ENCODE results near the gene C1orf21.

DNA sequence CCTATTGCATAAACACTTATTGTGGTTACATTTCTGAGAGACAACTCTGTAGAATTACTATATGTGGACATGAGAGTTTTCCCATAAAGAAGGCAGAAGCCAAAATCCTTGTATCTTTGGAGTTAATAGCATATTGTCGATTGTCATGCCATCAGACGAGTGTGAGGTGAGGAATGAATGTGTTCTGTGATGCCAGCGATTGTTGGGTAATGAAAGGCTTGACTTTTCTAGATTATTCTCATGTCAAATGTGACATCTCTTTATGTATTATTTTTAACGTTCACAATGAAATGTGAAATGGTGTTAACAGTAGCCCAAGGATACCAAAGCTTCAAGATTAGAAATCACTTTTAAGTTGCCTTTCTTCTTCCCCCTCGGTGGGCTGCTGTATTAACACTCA, 84.9 kb downstream of the C1orf21 start:
- TF ChIP-seq, protein P1, sequence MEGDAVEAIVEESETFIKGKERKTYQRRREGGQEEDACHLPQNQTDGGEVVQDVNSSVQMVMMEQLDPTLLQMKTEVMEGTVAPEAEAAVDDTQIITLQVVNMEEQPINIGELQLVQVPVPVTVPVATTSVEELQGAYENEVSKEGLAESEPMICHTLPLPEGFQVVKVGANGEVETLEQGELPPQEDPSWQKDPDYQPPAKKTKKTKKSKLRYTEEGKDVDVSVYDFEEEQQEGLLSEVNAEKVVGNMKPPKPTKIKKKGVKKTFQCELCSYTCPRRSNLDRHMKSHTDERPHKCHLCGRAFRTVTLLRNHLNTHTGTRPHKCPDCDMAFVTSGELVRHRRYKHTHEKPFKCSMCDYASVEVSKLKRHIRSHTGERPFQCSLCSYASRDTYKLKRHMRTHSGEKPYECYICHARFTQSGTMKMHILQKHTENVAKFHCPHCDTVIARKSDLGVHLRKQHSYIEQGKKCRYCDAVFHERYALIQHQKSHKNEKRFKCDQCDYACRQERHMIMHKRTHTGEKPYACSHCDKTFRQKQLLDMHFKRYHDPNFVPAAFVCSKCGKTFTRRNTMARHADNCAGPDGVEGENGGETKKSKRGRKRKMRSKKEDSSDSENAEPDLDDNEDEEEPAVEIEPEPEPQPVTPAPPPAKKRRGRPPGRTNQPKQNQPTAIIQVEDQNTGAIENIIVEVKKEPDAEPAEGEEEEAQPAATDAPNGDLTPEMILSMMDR (IDR thresholded peaks at IDR 0.05 in 8 of 11, conservative IDR thresholded peaks at IDR 0.05 in 3 of 11): no peak
- no peak for TF ChIP-seq POLR2AphosphoS5 (IDR thresholded peaks at IDR 0.05)
